Left hindlimb (tissue), 1 donor: ENCODE data around the gene SLC25A30.

ENCODE experiments used
- DNase-seq: peaks from one replicate; pipeline ENCODE4 v3.0.0-alpha.2; 2018

The SLC25A30 gene

GRCh38 chr13:45417790-45418534, at the start of gene SLC25A30:
SLC25A30 (minus strand) TSS chr13:45418373; CDS start chr13:45411425, 6,948 bp downstream.
- DNase-seq, result peak; percentile 92

- no peak for DNase-seq
Measured at GRCh38 chr13:45466359-45466758, 48.2 kb upstream of the SLC25A30 start.

- DNase-seq, result peak; percentile 96
Measured at GRCh38 chr13:45464687-45465453, 46.7 kb upstream of the SLC25A30 start, which contains the start of gene COG3. COG3 (plus strand) TSS chr13:45464939; CDS start chr13:45465037, 98 bp downstream.

- no peak for DNase-seq
Measured at GRCh38 chr13:45464141-45464686, 46.0 kb upstream of the SLC25A30 start.

- no peak for DNase-seq
Measured at GRCh38 chr13:45456196-45456972, 38.2 kb upstream of the SLC25A30 start.

- no peak for DNase-seq
Measured at GRCh38 chr13:45454204-45454603, 36.0 kb upstream of the SLC25A30 start.

GRCh38 chr13:45451282-45451681, 33.1 kb upstream of the SLC25A30 start:
- no peak for DNase-seq

- DNase-seq, result no peak
Measured at GRCh38 chr13:45448965-45449559, 30.9 kb upstream of the SLC25A30 start.

GRCh38 chr13:45447050-45447661, 29.0 kb upstream of the SLC25A30 start:
- no peak for DNase-seq

- DNase-seq, result no peak
Measured at GRCh38 chr13:45446181-45446580, 28.0 kb upstream of the SLC25A30 start.

- no peak for DNase-seq
Measured at GRCh38 chr13:45445053-45445452, 26.9 kb upstream of the SLC25A30 start.

GRCh38 chr13:45441633-45442032, 23.5 kb upstream of the SLC25A30 start:
- DNase-seq, result no peak

GRCh38 chr13:45439781-45440462, 21.7 kb upstream of the SLC25A30 start:
- DNase-seq, result no peak

- DNase-seq, result no peak
Measured at GRCh38 chr13:45439008-45439407, 20.8 kb upstream of the SLC25A30 start.

- DNase-seq, result no peak
Measured at GRCh38 chr13:45437947-45438346, 19.8 kb upstream of the SLC25A30 start.

GRCh38 chr13:45436953-45437352, 18.8 kb upstream of the SLC25A30 start:
- DNase-seq, result no peak

GRCh38 chr13:45436332-45436731, 18.2 kb upstream of the SLC25A30 start:
- DNase-seq, result no peak

GRCh38 chr13:45434556-45435371, 16.6 kb upstream of the SLC25A30 start:
- DNase-seq, result no peak

GRCh38 chr13:45433381-45433790, 15.2 kb upstream of the SLC25A30 start:
- no peak for DNase-seq

GRCh38 chr13:45432737-45433380, 14.7 kb upstream of the SLC25A30 start:
- no peak for DNase-seq
